RWPE2 (cell line): ENCODE measurements around the gene MFNG.
"Not testable (repeated sequence)": the region's sequence is repeated elsewhere in the genome, so short reads cannot be mapped to it uniquely, and the experiment has no call there.

Experiments used
- ATAC-seq: fragments of 200-7000 bp; cut with Tn5 transposase; 3 replicates; pipeline ENCODE4 v1.9.1; 2021; ENCODE audit warnings: low read depth
- DNase-seq: peaks from one replicate; pipeline ENCODE4 v3.0.0-alpha.2; 2020; ENCODE audit warnings: low spot score
- H3K27ac ChIP-seq: fragments of 450-650 bp; 2 replicates; pipeline ENCODE4 v1.5.1; 2017; ENCODE audit warnings: mild to moderate bottlenecking; ENCODE audit not compliant: poor library complexity, severe bottlenecking
- H3K27me3 ChIP-seq: fragments of 250-450 bp; sonication (Bioruptor Pico); 2 replicates; pipeline ENCODE4 v1.5.1; 2021; ENCODE audit warnings: mild to moderate bottlenecking, moderate library complexity; ENCODE audit not compliant: insufficient read depth, poor library complexity, severe bottlenecking
- H3K36me3 ChIP-seq: fragments of 250-450 bp; sonication (Bioruptor Pico); 2 replicates; pipeline ENCODE4 v1.5.1; 2020; ENCODE audit warnings: low read depth, mild to moderate bottlenecking, moderate library complexity
- H3K4me1 ChIP-seq: fragments of 250-450 bp; sonication (Bioruptor Pico); 2 replicates; pipeline ENCODE4 v1.5.1; 2021; ENCODE audit warnings: mild to moderate bottlenecking, moderate library complexity; ENCODE audit not compliant: insufficient read depth, poor library complexity, severe bottlenecking
- H3K4me3 ChIP-seq: fragments of 250-450 bp; sonication (Bioruptor Pico); 2 replicates; pipeline ENCODE4 v1.5.1; 2021; ENCODE audit warnings: mild to moderate bottlenecking, moderate library complexity; ENCODE audit not compliant: severe bottlenecking
- H3K9me3 ChIP-seq: fragments of 250-450 bp; sonication (Bioruptor Pico); 2 replicates; pipeline ENCODE4 v1.5.1; 2021; ENCODE audit warnings: mild to moderate bottlenecking, moderate library complexity; ENCODE audit not compliant: severe bottlenecking
- CTCF ChIP-seq: fragments of 450-650 bp; IDR thresholded peaks from one replicate; pipeline ENCODE4 v1.5.1; 2017; ENCODE audit warnings: mild to moderate bottlenecking, moderate library complexity; ENCODE audit not compliant: poor library complexity, severe bottlenecking

MFNG gene

GRCh38 chr22:37529652-37530345, 43.6 kb upstream of the MFNG start:
- DNase-seq (no peak), ATAC-seq (no peak)
- H3K27me3 ChIP-seq: no peaks in the 10 kb centered on the region
- TF ChIP-seq CTCF: no peak
- no peaks in the 10 kb centered on the region for H3K36me3 ChIP-seq
- H3K9me3 ChIP-seq: no peaks in the 10 kb centered on the region
- H3K27ac ChIP-seq: no peak overlapping the region
- peaks cover 40% of the 10 kb centered on the region for H3K4me1 ChIP-seq
- no peak overlapping the region for H3K4me3 ChIP-seq

DNA sequence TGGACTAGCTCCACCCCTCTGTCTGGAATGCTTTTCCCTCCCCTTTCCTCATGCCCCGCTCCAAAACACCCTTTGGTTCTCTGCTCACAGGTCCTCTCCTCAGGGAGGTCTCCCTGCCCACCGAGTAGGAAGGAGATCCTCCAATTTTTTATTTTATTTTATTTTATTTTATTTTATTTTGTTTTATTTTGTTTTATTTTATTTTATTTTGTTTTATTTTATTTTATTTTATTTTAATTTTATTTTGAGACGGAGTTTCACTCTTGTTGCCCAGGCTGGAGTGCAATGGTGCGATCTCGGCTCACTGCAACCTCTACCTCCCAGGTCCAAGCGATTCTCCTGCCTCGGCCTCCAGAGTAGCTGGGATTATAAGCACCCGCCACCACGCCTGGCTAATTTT, 41.8 kb upstream of the MFNG start:
- not testable (repeated sequence) for H3K9me3 ChIP-seq, ATAC-seq, H3K27me3 ChIP-seq, H3K36me3 ChIP-seq, DNase-seq, H3K4me3 ChIP-seq
- peaks cover 33% of the 10 kb centered on the region for H3K4me1 ChIP-seq
- H3K27ac ChIP-seq: peak overlapping the region; percentile 94

- not testable (repeated sequence) for DNase-seq, ATAC-seq
These were observed 41.0 kb upstream of the MFNG start for GRCh38 chr22:37527081-37527752.

GRCh38 chr22:37526376-37526775, 40.2 kb upstream of the MFNG start:
- ATAC-seq: peak; percentile 51
- Histone ChIP-seq H3K27ac (peak overlapping the region; percentile 94), H3K4me3 (no peak overlapping the region), H3K27me3 (no peaks in the 10 kb centered on the region), H3K9me3 (no peaks in the 10 kb centered on the region), H3K36me3 (no peaks in the 10 kb centered on the region), H3K4me1 (peaks cover 33% of the 10 kb centered on the region)
- DNase-seq: peak; percentile 76
- TF ChIP-seq CTCF: no peak

More at GRCh38 chr22:37527081-37527752, 41.0 kb upstream of the MFNG start:
- not testable (repeated sequence) for H3K36me3 ChIP-seq, H3K27me3 ChIP-seq, H3K4me3 ChIP-seq, H3K9me3 ChIP-seq
- H3K27ac ChIP-seq: peak overlapping the region; percentile 94
- H3K4me1 ChIP-seq: peaks cover 33% of the 10 kb centered on the region

DNA sequence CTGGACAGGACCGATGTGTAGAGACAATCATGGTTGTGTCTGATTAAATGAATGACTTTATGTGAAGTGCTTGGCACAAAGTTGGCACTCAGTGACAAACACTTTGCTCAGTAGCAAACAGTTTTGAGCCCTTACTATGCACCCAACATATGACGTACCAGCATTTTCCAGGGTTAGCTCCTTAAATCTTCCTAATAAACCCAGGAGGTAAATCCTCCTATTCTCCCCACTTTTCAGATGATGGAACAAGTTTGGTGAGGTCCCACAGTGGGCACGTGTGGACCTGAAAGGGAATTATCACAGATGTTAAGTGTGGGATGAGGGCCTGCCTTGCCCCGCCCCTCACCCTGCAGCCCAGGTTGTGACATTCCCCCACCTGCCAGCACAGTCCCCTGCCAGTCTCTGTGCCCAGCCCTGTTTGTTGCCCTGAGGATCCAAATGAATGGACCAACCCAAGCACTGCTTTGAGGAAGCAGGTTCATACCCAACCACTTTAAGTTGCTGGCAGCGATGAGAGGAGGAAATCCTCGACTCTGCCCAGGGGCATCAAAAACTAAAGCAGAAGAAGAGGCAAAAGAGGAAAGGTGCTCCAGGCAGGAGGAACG, 39.7 kb upstream of the MFNG start:
- Histone ChIP-seq H3K9me3 (no peaks in the 10 kb centered on the region), H3K27me3 (no peaks in the 10 kb centered on the region), H3K4me3 (no peak overlapping the region), H3K4me1 (peaks cover 33% of the 10 kb centered on the region), H3K27ac (peak overlapping the region; percentile 94), H3K36me3 (no peaks in the 10 kb centered on the region)
- ATAC-seq: peak; percentile 35
- no peak for DNase-seq
- TF ChIP-seq CTCF: no peak
